GM19395 (cell line): ENCODE measurements around the gene C18orf54.
"Not testable (repeated sequence)": the region's sequence is repeated elsewhere in the genome, so short reads cannot be mapped to it uniquely, and the experiment has no call there.

Source experiments
- ATAC-seq: cut with Tn5 transposase; IDR thresholded peaks from one replicate; pipeline ENCODE4 v1.9.1; 2021; ENCODE audit warnings: mild to moderate bottlenecking, moderate library complexity; ENCODE audit not compliant: unreplicated experiment

Gene C18orf54

GRCh38 chr18:54357660-54358494 is at the start of gene C18orf54, which contains the start of gene STARD6:
TSS of gene C18orf54 (plus strand) at chr18:54357906. CDS start at chr18:54360573, 2,667 bp downstream.
TSS of gene STARD6 (minus strand) at chr18:54357858. CDS start at chr18:54354573, 3,285 bp downstream.
- ATAC-seq, result peak; percentile 88

DNA sequence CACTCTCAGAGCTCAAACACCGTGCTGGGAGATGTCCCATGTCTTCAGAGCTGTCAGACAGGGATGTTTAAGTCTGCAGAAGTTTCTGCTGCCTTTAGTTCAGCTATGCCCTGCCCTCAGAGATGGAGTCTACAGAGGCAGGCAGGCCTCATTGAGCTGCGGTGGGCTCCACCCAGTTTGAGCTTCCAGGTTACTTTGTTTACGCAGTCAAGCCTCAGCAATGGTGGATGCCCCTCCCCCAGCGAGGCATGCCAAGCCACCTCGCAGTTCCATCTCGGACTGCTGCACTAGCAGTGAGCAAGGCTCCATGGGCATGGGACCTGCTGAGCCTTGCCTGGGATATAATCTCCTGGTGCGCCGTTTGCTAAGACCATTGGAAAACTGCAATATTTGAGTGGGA is 48.1 kb upstream of the C18orf54 start:
- not testable (repeated sequence) for ATAC-seq

DNA sequence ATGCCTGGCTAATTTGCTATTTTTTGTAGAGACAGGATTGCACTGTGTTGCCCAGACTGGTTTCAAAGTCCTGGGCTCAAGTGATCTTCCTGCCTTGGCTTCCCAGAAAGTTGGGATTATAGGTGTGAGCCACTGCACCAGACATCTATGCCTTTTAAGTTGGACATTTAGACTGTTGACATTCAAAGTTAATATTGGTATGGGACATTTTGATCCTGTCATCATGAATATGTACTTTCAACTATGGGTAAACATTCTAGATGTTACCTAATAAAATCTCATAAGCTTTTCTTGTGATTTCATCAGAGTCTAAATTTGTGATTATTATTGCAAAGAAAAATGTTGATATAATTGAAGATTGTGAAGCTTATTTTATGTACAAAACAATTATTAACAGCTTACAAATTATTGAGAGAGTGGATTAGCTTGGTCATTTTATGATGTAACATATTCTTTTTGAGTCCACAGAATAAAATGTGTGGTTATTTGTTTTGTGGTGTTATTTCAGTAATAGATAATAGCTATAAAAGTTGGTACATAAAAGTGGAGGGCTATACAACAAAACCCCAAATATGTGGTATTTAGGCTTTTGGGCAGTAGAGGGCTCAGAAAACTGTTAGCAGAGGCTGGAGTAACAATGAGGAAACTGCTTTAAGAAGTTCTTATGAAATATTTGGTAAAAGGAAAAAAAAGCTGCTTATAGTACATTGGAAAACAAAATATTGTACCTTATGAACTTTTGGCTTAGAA is 41.5 kb upstream of the C18orf54 start:
- no peak for ATAC-seq

DNA sequence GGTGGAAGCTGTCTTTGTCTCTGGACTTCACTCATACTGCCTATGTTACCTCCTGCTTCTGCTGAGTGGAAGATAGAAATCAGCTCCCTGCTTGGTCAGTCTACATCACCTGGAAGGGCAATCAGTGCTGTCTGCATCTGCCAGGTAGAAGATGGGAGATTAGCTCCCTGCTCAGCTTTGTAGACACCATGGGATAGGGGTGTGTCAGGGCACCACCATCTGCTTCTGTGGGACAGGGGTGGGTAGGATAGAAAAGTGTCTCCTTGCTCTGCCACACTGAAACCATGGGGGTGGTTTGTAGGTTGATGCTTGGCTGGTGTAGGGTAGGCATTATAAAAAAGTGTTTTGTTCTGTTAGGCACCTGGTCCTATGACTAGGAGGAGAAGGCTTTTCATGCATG is 34.1 kb upstream of the C18orf54 start:
- ATAC-seq, result no peak

- no peak for ATAC-seq
Observed at GRCh38 chr18:54323970-54324369, 33.7 kb upstream of the C18orf54 start.

DNA sequence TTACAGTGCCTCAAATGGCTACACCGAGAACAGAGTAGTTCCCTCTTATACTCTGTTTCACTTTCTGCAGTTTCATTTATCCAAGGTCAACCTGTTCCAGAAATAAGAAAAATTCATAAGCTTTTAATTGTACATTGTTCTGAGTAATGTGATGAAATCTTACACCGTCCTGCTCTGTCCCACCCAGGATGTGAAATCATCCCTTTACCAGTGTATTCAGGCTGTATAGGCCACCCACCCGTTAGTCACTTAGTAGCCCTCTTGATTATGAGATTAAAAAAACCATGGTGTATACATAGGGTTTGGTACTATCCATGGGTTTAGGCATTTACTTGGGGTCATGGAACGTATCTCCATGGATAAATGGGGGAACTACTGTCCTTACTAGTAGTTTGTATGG is 29.9 kb upstream of the C18orf54 start:
- ATAC-seq, result no peak

DNA sequence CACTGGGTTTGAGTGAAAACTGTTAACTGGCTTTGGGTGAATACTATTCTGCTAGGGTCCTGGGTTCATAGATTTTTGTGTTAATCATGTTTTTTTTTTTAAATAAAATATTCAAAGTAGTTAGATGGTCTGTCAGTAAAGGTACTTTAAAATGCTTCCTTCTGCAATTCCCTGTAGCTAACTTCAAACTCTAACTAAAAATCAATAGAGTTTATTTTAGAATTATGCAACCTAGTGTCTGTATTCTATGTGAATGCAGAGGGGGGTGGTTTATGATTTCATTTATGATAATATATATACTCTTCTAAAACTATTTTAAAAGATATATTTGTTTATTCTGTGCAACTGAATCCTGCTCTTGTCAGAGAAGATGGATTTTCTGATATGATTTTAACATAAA is 27.9 kb upstream of the C18orf54 start:
- ATAC-seq, result no peak

DNA sequence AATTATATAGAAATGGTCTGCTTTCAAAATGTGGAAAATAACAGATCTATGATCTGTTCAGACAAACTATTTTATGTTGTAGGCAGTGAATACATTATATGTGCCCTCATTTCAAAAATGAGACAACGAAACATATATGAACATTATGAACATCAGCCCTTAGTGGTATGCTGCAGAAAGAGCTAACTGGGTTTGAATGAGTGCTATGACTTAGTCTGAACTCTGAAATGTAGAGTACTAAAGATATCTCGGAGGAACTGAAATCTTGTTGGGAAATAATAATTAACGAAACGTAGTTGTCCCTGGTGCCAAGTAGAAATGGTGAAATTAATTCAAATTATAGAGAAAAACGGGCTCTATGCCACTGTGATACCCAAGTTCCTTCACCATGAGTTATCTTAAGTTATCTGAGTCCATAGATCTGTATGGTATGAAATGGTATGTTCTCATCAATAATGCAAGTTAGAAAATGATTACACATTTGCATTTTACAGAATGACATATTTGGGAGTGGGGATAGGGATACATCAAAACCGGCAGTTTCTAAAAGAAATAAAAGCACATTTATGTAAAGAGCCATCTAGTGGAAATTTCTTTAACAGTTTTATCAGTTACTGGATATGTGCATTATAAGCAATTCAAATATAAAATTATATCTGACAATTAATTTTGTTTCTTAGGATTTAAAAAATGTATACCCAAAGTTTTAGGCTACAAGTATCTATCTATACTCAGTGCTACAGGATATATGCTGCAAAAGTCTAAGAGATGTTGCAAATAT is 26.7 kb upstream of the C18orf54 start:
- ATAC-seq, result no peak

DNA sequence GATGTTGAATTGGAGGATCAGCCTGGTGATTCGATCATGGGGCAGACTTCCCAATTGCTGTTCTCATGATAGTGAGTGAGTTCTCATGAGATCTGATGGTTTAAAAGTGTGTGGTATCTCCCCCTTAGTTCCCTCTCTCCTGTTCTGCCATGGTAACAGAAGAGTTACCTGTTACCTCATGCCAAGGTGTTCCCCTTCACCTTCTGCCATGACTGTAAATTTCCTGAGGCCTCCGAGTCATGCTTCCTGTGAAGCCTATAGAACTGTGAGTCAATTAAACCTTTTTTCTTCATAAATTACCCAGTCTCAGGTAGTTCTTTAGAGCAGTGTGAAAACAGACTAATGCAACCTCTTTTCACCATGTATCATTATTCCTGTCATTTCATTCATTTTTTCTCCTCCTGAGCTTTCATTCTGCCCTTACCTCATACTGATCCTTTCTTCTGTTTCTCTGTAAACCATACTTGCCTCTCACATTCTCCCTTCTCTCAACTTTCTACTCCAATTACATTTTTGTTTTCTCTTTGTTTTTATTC is 22.0 kb upstream of the C18orf54 start:
- ATAC-seq, result no peak

GRCh38 chr18:54338230-54338629 is 19.5 kb upstream of the C18orf54 start:
- ATAC-seq, result no peak

GRCh38 chr18:54351186-54351585 is 6.5 kb upstream of the C18orf54 start:
- ATAC-seq, result no peak

GRCh38 chr18:54357082-54357659 is 535 bp upstream of the C18orf54 start:
- ATAC-seq, result peak; percentile 48

DNA sequence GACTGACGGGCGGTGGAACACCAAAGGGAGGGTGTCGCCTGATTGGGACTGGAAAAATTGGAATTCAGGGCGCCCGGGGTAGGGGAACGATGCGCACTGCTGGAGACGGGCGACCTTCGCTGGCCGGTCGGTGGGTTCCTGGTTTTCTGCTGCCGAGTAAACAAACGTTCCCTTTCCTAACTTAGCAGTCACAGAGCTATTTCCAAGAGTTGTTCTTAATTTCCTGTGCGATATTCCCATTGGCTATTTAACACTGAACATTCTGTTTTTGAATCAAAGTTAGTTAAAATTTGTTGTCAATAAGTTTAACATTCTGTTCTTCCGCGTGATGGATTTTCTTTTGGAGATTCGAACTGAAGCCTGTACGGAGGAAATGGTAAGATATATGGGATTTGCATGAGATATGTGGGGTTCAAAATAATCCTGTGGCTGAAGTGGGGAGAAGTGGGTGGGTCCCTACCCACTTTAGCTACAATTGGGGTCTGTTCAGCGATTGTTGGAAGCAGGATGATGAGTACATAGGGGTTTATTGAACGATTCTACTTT is 862 bp downstream of the C18orf54 start:
- peak; percentile 28 for ATAC-seq

- no peak for ATAC-seq
Observed at GRCh38 chr18:54359233-54359632, 1.5 kb downstream of the C18orf54 start.

GRCh38 chr18:54360406-54360805 is 2.7 kb downstream of the C18orf54 start:
- ATAC-seq, result no peak

DNA sequence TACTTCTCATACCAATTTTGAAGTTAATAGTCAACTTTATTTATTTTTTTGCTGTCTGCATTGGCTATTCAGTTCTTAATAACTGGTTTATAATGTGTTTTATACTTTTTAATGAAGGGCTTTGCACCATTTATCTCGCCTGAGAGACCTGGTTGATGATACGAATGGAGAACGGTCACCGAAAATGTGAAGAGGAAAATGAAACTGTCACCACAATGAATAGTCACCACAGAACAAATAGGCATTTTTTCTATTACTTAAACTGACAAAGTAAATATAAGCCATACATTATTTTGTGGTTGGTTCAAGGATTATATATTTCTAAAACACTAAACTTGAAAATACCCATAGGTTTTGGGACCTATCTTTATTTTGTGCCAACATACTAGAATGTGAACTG is 20.4 kb downstream of the C18orf54 start:
- ATAC-seq, result peak; percentile 65

DNA sequence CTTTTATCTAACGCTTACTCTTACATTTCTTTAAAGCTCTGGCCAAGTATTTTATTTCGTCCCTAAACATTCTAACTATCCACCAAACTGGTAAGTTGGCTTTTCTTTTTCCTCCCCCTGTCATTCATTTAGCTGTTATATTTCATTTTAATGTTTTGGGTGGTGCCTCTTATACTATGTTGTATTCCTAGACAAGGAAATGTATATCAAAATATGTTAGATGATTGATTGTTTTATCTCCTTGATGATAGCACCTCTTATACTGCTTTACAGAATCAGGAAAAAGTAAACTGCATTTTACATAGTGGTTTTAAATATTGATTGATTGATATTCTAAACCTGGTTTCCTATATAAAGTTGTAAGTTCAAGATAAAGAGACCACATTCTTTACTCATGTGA is 23.9 kb downstream of the C18orf54 start:
- ATAC-seq, result no peak

DNA sequence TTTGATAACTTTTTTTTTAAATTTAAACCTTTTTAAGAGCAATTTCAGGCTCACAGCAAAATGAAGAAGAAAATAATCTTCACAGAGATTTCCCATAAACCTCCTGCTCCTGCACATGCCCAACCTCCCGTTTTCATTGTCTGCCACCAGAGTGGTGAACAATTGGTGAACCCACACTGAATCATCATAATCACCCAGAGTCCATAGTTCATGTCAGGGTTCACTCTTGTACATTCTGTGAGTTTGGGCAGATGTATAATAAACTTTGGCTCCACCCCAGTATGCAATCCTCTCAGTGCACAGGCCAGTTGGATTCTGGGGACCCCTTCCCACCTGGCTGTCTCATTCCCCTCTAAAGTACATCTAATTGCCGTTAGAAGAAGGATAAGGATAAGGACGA is 24.4 kb downstream of the C18orf54 start:
- ATAC-seq, result no peak

GRCh38 chr18:54382733-54383252 is 25.1 kb downstream of the C18orf54 start:
- no peak for ATAC-seq

GRCh38 chr18:54386043-54386442 is 28.3 kb downstream of the C18orf54 start:
- no peak for ATAC-seq
